ENCODE measurements around the gene PTMS. TPM values are rescaled to one million over a fixed set of nuclear protein-coding genes. Genes with fewer than 3 reads are reported as not detected.

The PTMS gene
- total RNA-seq, 2 donors from 2014 or later = 285 to 339 TPM

- TF ChIP-seq, protein P1, sequence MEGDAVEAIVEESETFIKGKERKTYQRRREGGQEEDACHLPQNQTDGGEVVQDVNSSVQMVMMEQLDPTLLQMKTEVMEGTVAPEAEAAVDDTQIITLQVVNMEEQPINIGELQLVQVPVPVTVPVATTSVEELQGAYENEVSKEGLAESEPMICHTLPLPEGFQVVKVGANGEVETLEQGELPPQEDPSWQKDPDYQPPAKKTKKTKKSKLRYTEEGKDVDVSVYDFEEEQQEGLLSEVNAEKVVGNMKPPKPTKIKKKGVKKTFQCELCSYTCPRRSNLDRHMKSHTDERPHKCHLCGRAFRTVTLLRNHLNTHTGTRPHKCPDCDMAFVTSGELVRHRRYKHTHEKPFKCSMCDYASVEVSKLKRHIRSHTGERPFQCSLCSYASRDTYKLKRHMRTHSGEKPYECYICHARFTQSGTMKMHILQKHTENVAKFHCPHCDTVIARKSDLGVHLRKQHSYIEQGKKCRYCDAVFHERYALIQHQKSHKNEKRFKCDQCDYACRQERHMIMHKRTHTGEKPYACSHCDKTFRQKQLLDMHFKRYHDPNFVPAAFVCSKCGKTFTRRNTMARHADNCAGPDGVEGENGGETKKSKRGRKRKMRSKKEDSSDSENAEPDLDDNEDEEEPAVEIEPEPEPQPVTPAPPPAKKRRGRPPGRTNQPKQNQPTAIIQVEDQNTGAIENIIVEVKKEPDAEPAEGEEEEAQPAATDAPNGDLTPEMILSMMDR (IDR thresholded peaks at IDR 0.05) = no peak
- TF ChIP-seq POLR2A (IDR thresholded peaks at IDR 0.05) (peak; percentile 46), POLR2AphosphoS5 (IDR thresholded peaks at IDR 0.05) (peak; percentile 94)
- no peaks in the 10 kb centered on the region for H3K27me3 ChIP-seq (replicated peaks; ENCODE audit: insufficient read depth)
- intact Hi-C loops (cut with DNase I) = no loop called here
- no peaks in the 10 kb centered on the region for H3K36me3 ChIP-seq
- 2% methylated on average over 16 of the region's 16 CpGs for WGBS
- H3K4me3 ChIP-seq = peak overlapping the region; percentile 6 to 17
- no peaks in the 10 kb centered on the region for H3K9me3 ChIP-seq
- H3K27ac ChIP-seq = peak overlapping the region; percentile 92 to 99
- peaks cover 11% of the 10 kb centered on the region for H3K4me1 ChIP-seq (replicated peaks)
- peak; percentile 96 for DNase-seq (ENCODE audit: low spot score)
Observed at GRCh38 chr12:6764011-6764828, 1.9 kb upstream of the PTMS start.

DNA sequence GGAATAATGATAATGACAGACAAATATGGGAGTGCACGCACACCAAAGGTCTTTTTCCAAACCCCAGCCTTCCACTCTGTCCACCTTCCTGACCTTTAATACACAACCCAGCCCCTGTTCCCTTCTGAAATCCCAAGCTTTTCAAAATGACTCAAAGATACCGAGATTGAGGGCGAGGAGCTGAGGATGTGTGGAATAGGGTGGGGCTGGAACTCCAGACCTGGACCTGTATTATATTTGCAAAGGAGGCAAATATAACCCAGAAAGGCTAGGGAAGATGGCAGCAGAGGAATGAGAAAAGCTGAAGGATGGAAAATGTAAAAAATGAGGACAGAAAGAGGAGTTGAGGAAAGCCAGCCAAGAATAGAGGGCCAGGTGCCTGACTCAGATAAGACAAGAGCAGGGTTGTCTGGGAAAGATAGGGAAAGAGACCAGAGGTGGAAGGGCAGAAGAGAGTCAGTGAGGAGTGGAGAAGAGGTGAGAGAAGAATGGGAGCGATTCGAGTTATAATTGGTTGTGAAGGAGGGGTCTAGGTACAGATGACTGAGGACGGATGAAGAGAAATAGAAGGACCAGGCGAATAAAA, 1.0 kb upstream of the PTMS start:
- H3K27ac ChIP-seq = peak overlapping the region; percentile 92 to 99
- intact Hi-C loops (cut with DNase I) = loop anchor here (5.0 kb wide), 2 partner anchors 62 to 153 kb away; partner anchors contain the start of gene P3H3
- DNase-seq (ENCODE audit: low spot score) = no peak
- H3K27me3 ChIP-seq (replicated peaks; ENCODE audit: insufficient read depth) = no peaks in the 10 kb centered on the region
- no peaks in the 10 kb centered on the region for H3K9me3 ChIP-seq
- H3K36me3 ChIP-seq = peaks cover 0 to 2% of the 10 kb centered on the region in 2 donors
- WGBS = 25% methylated on average over 7 of the region's 7 CpGs
- TF ChIP-seq, protein P1 (IDR thresholded peaks at IDR 0.05) = no peak
- TF ChIP-seq POLR2A (IDR thresholded peaks at IDR 0.05) = no peak
- no peak for TF ChIP-seq POLR2AphosphoS5 (IDR thresholded peaks at IDR 0.05)
- H3K4me1 ChIP-seq (replicated peaks) = peaks cover 12% of the 10 kb centered on the region
- H3K4me3 ChIP-seq = peak overlapping the region; percentile 89 to 91

- H3K36me3 ChIP-seq = peaks cover 0 to 7% of the 10 kb centered on the region in 2 donors
- no peaks in the 10 kb centered on the region for H3K27me3 ChIP-seq (replicated peaks; ENCODE audit: insufficient read depth)
- H3K4me3 ChIP-seq = peak overlapping the region; percentile 89 to 91
- peaks cover 12% of the 10 kb centered on the region for H3K4me1 ChIP-seq (replicated peaks)
- 2% methylated on average over 57 of the region's 88 CpGs for WGBS
- DNase-seq (ENCODE audit: low spot score) = peak; percentile 83
- intact Hi-C loops (cut with DNase I) = loop anchor here (1.0 to 5.0 kb wide), 3 partner anchors 13 to 154 kb away; partner anchors contain the start of genes MLF2 and P3H3
- TF ChIP-seq, protein P1 (IDR thresholded peaks at IDR 0.05) = peak; percentile 58 to 91 (median 78)
- peak; percentile 41 for TF ChIP-seq POLR2AphosphoS5 (IDR thresholded peaks at IDR 0.05)
- peak; percentile 73 for TF ChIP-seq POLR2A (IDR thresholded peaks at IDR 0.05)
- H3K9me3 ChIP-seq = no peaks in the 10 kb centered on the region
- H3K27ac ChIP-seq = peak overlapping the region; percentile 92 to 99
Observed at GRCh38 chr12:6766651-6767349, 637 bp downstream of the PTMS start.

GRCh38 chr12:6767353-6768319, 1.5 kb downstream of the PTMS start:
- Histone ChIP-seq H3K4me3 (peak overlapping the region; percentile 89 to 91), H3K9me3 (no peaks in the 10 kb centered on the region), H3K27me3 (replicated peaks; ENCODE audit: insufficient read depth) (no peaks in the 10 kb centered on the region), H3K36me3 (peaks cover 0 to 7% of the 10 kb centered on the region in 2 donors), H3K4me1 (replicated peaks) (peaks cover 12% of the 10 kb centered on the region), H3K27ac (peak overlapping the region; percentile 92 to 99)
- WGBS = 5% methylated on average over 30 of the region's 44 CpGs
- DNase-seq (ENCODE audit: low spot score) = peak; percentile 40
- TF ChIP-seq POLR2A (IDR thresholded peaks at IDR 0.05) = no peak
- TF ChIP-seq, protein P1 (IDR thresholded peaks at IDR 0.05) = no peak
- no peak for TF ChIP-seq POLR2AphosphoS5 (IDR thresholded peaks at IDR 0.05)
- intact Hi-C loops (cut with DNase I) = loop anchor here (5.0 kb wide), 2 partner anchors 60 to 155 kb away; partner anchors contain the start of gene P3H3

All from prostate gland (tissue), 2 donors.